GM18498 (cell line): Measurements from ENCODE around the gene UNC13D.
"Not testable (repeated sequence)": the region's sequence is repeated elsewhere in the genome, so short reads cannot be mapped to it uniquely, and the experiment has no call there.

Experiments used
- ATAC-seq: cut with Tn5 transposase; IDR thresholded peaks from one replicate; pipeline ENCODE4 v1.9.1; 2021; ENCODE audit warnings: mild to moderate bottlenecking, moderate library complexity; ENCODE audit not compliant: unreplicated experiment

Gene UNC13D

DNA sequence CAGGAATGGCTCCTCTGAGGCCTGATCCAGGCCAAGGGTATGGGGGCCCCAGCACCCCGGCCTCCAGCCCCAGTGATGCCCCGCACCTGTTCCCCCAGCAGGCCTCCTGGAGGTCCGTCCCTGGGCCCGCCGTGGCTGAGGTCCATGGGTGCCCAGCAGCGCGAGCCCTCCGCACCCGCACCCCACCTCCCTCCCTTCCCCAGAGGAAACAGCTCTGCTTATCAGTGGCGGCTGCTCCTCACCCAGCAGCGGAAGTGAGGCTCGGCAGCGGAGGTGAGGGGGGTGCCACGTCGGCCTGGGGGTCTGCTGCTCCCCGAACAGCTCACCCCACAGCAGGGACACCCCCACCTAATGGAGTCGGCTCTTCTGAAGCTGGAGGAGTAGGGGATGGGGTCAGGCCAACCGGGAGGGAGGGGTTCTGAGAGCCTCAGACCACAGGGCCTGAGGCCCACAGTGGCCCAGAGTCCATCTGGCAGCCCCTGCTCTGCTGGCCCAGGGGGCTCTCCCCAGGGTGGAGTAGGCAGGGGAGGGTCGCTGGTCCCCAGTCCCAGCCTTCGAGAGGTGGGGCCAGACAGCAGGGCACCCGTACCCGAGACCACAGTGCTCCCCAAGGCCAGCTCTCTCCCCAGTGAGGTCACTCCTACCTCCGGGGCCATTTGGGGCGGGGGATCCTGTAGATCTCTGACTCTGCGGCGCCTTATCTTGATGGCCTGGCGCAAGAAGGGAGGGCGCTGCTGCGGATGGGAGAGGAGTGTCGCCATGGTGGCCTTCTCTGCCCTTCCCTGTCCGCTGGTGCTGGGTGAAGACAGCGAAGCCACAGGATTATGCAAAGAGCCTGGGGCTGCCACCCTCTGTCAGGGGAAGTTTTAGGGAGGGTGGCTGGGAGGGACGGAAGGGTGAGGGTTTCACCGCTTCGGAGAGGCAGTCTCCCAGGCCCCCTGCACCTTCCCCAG is at the start of gene UNC13D:
UNC13D (minus strand) TSS at position 828 of the 953 bp plus-strand sequence; CDS start at position 761, 67 bp downstream.
- ATAC-seq: no peak

DNA sequence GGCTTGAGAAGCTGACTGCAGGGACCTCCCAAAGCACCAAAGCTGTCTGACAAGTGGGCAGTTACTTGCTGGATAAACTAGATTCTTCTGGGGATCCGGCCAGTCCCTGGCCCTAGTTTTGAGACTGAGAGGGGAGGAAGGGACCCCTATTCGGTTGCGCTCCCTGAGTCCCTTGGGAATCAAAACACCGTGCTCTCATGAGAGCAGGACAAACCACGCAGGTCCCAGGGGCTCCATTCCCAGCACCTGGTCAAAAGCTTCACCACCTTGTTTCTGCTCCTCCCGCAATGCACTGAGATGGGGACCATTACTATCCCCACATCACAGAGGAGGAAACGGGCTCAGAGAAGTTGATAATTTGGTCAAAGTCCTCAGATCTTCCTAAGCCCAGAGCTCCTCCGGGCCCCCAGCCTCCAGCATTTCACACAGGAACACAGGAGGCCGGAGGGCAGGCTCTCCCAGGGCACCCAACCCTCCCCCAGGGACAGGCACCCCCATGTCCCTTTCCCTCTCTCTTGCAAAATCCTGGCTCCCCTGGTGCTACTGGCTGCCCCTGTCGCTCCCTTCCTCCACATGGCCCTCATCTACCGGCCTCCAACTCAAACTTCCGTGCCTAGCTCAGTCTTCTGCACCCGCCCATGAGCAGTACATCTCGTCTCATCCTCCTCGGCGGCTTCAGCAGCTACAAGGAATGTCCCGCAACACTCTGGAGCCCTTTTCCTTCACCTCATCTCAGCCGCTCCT is 49.3 kb upstream of the UNC13D start:
- ATAC-seq: no peak

DNA sequence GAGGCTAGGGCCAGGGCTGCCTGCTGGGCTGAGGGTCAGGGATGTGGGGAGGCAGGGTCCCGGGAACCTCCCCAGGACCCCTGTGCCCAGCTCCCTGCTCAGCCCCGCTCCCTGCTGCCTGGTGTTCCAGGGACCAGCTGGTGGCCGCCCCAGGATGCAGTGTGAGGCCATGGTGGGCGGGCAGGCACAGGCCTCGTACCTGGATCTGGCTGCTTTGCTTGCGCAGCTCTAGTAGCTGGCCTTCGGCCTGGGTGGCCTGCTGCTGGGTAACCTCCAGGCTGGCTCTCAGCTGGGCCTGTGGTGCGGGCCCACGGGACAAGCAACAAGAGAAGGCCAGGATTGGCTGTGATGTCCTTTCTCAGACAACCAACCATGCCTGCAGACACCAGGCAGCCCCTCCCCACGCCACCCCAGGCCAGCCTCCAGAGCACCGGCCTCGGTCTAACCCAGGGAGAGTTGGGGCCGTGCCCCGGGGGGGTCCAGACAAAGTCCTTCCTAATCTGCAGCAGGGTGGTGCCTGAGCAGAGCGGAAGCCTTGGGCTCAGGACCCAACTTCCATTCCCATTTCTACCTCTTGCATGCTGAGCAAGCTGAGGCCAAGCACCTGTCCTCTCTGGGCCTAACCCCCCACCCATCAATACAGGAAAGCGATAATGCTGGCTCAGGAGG is 48.5 kb upstream of the UNC13D start:
- no peak for ATAC-seq

DNA sequence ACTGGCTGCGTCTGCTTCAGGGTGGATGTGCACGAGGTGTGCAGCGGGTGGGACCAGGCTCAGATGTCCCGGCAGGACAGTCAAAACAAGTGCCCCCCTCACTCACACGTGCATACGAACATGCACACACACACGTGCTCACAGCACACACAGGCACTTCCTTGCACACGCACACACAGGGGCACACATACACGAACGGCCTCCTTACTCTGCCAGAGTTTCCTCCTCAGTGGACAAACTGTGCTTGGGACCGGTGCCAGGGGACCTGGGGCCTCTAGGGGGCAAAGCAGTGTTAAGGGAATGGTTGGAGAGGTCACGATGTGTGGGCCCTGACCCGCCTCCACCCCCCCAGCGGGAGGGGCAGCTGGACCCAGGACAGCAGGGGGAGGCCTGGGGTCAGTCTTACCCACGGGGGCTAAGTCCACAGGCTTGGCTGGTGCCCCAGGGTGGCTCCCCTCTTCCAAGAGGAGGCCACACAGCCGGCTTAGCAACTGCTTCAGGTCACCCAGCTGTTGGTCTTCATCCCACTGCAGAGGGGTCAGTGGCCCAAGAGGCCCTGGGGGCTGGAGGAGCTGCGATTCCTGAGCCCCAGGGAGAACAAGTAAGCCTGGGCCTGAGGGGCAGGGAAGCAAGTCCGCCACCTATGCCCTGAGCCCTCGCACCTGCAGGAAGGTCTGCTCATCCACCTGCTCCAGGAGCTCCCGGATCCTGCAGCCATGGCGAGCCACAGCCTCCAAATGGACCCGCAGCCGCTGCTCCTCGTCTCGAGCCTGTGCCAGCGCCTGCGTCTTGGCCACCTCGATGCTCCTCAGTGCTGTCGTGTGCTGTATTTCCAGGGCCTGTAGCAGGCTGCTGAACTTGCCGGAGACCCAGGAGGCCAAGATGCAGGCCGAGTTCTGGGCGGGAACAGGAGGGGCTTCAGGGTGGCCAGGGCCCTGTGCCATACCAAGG is 47.7 kb upstream of the UNC13D start:
- no peak for ATAC-seq

DNA sequence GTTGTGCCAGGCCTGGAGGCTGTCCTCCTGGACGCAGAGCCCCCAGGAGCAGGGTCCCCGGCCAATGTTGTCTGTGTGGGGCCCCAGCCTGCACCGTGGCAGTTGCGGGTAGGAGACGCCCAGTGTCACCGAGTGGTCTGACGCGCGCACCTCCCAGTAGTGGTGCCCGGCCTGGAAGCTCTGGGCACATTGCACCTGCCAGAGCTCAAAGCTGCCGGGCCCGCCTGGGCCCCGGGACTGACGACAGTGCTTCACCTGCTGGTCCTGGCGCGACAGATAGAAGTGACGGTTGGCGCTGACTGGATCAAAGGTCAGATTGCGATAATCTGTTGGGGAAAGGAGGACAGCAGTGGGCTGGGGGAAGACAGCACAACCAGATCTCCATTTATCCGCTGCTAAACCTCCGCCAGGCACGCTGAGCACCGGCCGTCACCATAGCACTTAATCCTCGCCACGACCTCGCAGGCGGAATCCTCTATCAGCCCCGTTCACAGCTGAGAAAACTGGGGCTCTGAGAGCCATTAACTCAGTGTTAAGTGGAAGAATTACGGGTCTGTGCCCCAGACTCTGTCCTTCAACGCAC is 46.9 kb upstream of the UNC13D start:
- ATAC-seq: no peak

DNA sequence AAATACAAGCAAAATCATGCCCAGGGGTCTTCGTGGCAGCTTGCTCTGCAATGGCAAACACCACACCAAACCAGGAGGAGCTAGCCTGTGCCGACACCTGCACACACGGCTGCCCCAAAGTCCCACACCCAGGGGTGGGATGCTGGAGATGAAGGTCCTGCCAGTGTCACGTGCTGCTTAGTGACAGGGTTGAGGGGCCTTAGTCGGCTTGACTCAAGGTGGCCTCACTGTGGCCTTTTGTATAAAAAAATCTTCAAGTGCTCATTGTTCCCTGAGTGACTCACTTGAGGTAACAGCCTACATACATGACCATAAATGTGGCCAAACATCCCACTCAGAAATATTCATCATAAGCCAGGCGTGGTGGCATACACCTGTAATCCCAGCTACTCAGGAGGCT is 45.2 kb upstream of the UNC13D start:
- ATAC-seq: no peak

DNA sequence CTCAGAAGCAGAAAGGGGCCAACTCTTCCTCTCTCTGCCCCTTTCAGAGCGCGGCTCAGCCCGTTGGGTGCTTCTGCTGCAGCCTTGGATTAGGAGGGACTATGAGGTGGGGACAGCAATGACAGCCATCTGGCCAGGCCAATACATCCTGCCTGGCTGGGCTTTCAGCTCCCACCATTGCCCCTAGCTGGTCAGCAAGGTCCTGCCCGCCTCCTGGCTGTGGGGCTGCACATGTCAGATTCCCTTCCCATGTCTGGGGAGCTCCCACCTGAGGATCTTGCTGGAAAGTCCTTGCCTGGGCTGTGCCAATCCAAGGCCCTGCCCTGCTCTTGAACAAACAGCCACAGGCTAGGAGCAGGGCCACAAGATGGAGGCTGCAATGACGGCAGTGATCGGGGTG is 44.3 kb upstream of the UNC13D start:
- no peak for ATAC-seq

DNA sequence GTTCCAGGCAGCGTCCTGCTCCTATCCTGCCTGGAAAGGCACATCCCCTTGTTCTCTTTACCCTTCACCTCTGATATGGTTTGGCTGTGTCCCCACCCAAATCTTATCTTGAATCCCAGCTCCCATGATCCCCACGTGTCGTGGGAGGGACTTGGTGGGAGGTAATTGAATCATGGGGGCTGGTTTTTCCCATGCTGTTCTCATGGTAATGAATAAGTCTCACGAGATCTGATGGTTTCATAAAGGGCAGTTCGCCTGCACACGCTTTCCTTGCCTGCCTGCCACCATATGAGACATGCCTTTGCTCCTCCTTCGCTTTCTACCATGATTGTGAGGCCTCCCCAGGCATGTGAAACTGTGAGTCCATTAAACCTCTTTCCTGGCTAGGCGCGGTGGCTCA is 41.7 kb upstream of the UNC13D start:
- not testable (repeated sequence) for ATAC-seq

DNA sequence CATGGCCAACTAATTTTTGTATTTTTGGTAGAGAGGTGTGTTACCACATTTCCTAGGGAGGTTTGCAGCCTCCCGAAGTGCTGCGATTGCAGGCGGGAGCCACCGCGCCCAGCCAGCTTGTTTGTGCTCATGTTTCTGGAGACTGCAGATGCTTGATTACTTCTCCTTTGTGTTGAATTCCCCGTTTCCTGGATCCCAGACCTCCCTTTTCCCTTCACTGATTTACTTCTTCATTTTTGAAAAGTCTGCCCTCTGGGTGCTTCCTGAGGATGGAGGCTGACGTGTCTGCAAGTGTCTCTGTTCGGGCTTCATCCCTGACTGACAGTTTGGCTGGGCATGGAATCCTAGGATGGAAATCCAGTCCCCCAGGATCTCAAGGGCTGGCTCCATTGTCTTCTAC is 41.2 kb upstream of the UNC13D start:
- ATAC-seq: no peak

DNA sequence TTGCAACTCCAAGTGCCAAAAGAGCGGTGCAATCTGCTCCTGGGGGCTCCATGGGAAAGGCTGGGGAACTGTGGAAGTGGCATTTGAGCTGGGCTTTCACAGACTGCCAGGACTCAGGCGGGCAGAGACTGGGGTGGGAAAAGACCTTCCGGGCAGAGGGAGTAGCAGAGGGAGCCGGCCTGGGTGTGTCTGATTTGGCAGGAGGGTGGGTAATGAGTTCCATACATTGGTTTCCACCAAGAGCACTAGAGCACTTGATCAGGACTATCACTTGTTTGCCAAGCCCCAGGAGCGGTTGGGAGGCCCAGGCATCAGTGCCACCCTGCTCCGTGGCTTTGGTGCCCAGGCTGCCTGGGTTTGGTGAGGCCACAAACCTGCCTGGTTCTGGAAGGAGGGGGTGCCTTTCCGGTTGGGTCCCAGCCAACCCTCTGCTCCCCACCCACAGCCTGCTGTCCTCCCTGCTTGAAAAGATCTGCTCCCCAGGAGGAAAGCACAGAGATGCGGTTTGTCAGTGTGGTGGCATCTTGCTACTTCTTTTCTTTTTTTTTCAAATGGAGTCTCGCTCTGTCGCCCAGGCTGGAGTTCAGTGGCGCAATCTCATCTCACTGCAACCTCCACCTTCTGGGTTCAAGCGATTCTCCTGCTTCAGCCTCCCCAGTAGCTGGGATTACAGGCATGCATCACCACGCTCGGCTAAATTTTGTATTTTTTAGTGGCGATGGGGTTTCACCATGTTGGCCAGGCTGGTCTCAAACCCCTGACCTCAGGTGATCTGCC is 37.7 kb upstream of the UNC13D start:
- no peak for ATAC-seq

DNA sequence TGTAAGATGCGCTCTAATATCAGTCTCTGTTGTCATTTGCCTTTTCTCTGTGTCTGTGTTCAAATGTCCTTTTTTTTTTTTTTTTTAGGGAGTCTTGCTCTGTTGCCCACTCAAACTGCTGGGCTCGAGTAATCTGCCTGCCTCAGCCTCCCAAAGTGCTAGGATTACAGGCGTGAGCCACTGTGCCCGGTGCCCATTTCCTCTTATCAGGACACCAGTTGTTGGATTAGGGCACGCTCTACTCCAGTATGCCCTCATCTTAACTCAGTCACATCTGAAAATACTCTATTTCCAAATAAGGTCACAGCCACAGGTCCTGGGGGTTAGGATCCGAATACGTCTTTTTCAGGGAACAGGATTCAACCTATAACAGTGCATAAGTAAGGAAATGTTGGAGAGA is 36.1 kb upstream of the UNC13D start:
- no peak for ATAC-seq

DNA sequence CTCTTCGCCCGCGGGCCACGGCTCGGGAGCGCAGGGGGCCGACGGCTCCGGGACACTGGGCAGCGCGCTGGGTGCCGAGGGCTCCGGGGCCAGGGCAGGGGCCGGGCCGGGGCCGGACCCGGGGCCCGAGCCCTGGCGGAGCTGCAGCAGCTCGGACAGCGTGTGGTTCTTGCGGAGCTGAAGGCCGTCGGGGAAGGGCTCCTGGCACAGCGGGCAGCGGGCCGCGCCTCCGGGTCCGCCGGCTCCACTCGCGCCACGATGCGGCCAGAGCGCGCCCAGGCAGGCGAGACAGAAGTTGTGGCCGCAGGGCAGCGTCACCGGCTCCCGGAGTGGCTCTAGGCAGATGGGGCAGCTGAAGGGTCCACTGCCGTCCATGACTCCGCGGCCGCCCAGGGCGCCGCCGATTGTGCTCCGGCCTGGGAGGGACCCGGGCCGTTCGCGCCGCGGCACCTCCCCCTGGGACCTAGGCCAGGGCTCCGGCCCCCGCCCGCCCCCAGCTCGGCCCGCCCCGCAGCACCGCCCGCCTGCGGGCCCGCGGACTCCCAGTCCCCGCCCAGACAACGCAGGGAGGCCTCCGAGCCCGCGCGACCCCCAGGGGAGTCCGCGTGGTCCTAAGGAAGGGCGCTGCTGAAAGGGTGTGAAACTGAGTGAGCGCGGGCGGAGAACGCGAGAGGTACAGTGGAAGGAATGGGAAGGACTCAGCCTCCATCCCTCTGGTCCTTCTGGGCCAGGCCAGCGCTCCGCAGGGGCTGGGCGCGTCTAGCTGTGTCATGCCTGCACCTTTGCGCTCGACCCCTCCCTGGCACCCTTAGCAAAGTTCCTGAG is 34.2 kb upstream of the UNC13D start, which contains the start of gene TRIM47:
TRIM47 (minus strand) TSS at position 408 of the 825 bp plus-strand sequence; CDS start at position 375, 33 bp downstream.
- peak; percentile 16 for ATAC-seq

DNA sequence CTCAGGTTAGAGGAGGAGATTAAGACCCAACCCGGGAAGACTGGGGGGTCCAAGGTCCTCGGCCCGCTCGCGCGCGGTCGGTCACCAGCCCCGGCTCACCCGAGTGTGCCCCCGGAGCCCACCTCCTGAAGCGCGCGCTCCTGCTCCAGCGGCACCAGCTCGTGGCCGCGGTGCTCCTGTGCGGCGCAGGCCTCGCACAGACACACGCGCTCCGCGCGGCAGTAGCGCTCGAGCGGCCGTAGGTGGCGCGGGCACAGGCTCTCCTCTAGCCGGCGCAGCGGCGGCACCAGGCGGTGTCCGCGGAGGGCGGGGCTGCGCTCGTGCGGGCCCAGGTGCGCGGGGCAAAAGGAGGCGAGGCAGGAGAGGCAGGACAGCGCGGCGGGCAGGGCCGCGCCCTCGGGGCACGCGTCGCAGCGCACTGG is 33.6 kb upstream of the UNC13D start:
- peak; percentile 66 for ATAC-seq

DNA sequence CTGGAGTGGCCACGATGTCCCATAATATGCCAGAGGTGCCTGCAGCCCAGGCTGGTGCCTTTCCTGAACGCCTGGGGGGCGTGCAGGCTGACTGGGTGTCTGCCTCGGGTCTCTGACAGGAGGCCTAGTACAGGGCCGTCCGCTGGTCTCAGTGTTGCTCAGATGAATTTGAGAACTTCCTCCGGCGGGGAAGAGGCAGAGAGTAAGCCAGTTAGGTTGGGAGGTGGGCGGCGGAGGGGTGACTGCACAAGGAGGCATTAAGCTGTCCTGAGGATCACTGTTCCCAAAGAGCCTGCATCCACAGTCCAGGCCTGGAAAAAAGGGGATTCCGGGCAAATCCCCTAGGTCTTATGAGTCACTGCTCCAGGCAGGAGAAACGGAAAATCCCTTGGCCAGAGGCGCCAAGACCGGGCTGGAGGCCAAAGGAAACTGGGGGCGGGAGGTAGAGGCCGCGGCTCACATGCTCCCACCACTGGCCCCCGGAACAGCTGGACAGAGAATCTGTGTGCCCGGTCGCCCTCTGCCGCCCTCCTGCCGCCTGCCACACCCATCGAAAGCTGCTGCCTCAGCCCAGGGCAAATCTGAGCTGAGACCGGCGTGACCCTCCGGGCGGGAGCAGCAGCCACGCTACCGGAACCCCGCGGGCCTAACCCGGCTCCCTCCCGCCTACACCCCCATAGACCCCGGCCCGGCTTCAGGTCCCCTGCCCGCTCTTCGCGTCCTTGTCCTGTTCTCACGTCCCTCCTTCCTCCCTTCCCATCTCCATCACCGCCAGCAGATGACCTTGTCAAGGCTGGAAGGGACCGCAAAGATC is 32.9 kb upstream of the UNC13D start:
- ATAC-seq: no peak

DNA sequence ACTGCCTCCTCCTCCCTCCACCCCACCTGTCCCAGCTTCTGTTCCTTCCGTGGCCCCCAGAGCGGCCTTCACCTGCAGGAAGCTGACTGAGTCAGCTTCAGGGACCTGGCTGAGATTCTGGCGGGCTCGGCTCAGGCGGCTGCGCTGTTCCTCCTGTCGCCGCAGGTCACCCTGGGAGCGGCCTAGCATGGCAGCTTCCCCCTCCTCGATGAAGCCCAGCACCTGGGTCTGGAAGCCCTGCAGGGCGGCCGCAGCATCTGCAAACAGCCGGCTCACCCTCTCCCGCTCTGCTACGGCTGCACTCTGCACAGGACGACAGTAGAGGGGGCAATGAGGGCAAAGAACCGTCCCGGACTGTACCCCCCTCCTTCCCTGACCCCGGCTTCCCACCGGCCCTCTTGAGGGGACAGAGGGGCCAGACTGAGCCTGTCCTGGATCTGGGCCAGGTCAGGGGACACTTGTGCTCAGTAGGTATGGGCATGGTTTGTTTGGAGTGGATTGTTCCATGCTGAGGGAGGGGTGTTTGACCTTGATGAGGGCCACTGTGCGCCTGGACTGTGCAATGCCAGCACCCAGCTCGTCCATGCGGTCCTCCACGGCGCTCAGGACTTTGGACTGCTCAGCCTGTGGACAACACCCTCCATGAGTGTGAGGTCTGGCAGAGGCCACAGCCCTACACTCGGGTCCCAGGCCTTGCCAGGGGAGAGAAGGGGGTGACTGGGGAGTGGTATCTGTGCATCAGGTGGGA is 32.2 kb upstream of the UNC13D start:
- peak; percentile 39 for ATAC-seq

DNA sequence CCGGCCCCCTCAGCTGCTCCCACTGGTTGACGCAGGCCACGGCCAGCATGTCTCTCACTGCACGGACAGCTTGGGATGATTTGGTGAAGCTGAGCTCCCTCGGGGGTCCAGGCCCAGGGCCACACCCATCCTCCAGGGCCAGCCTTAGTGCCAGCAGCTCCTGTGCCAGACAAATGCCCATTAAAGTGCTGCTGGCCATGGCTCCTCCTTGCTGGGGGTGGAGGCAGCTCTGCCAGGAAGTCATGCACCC is 31.7 kb upstream of the UNC13D start:
- peak; percentile 21 for ATAC-seq
